ENCODE measurements around the gene DCC.

GRCh38 chr18:52541056-52541455 lies 201.1 kb downstream of the DCC start:
- TF ChIP-seq POLR2A (IDR thresholded peaks at IDR 0.05): no peak
- no peak for TF ChIP-seq CTCF (IDR thresholded peaks at IDR 0.05)
